OCI-LY3 (cell line): ENCODE data around the gene RGCC.

Experiments used
- CTCF ChIP-seq: fragments of 200-600, 300-600 bp; sonication (generic); IDR thresholded peaks from 2 replicates; pipeline ENCODE4 v1.5.1; 2014; ENCODE audit warnings: antibody characterized with exemption, low read length, low read depth
- EZH2phosphoT487 ChIP-seq: fragments of 200-600 bp; shearing (Covaris generic); IDR thresholded peaks from 2 replicates; pipeline ENCODE4 v1.6.1; 2018; ENCODE audit warnings: antibody characterized with exemption, mixed run types, low read depth

GRCh38 chr13:41512441-41512840, 55.1 kb downstream of the RGCC start:
- TF ChIP-seq CTCF (no peak), EZH2phosphoT487 (no peak)
